Measurements from ENCODE around the gene IKZF4.
A peak's percentile ranks its signal among the peaks of the same experiment; 100 is the strongest.
"Not testable (repeated sequence)": the region's sequence is repeated elsewhere in the genome, so short reads cannot be mapped to it uniquely, and the experiment has no call there.

The IKZF4 gene

GRCh38 chr12:56038022-56038655, 17.3 kb downstream of the IKZF4 start:
- H3K27me3 Mint-ChIP-seq (ENCODE audit: low read depth) = no peaks in the 10 kb centered on the region
- no peak for DNase-seq (ENCODE audit: low spot score)
- H3K4me3 Mint-ChIP-seq = no peak overlapping the region
- peaks cover 25% of the 10 kb centered on the region for H3K4me1 Mint-ChIP-seq (ENCODE audit: low read depth)
- no peaks in the 10 kb centered on the region for H3K9me3 Mint-ChIP-seq
- H3K27ac Mint-ChIP-seq = no peak overlapping the region
- H3K36me3 Mint-ChIP-seq (ENCODE audit: low read depth) = peaks cover 36% of the 10 kb centered on the region

GRCh38 chr12:56040151-56040550, 19.3 kb downstream of the IKZF4 start:
- Mint-ChIP-seq H3K27ac (peak overlapping the region; percentile 32), H3K4me3 (peak overlapping the region; percentile 96), H3K9me3 (no peaks in the 10 kb centered on the region), H3K4me1 (ENCODE audit: low read depth) (peaks cover 31% of the 10 kb centered on the region), H3K36me3 (ENCODE audit: low read depth) (peaks cover 42% of the 10 kb centered on the region), H3K27me3 (ENCODE audit: low read depth) (no peaks in the 10 kb centered on the region)
- DNase-seq (ENCODE audit: low spot score) = peak; percentile 32

GRCh38 chr12:56040963-56041551, 20.2 kb downstream of the IKZF4 start:
- DNase-seq (ENCODE audit: low spot score) = no peak
- Mint-ChIP-seq H3K36me3 (ENCODE audit: low read depth) (peaks cover 36% of the 10 kb centered on the region), H3K4me3 (peak overlapping the region; percentile 96), H3K27ac (peak overlapping the region; percentile 97), H3K4me1 (ENCODE audit: low read depth) (peaks cover 31% of the 10 kb centered on the region), H3K27me3 (ENCODE audit: low read depth) (no peaks in the 10 kb centered on the region), H3K9me3 (no peaks in the 10 kb centered on the region)

GRCh38 chr12:56041552-56042429, 20.9 kb downstream of the IKZF4 start, which contains the start of gene RPS26:
Gene RPS26 (plus strand): TSS chr12:56041918. CDS start chr12:56042167, 249 bp downstream.
- peak; percentile 94 for DNase-seq (ENCODE audit: low spot score)
- no peaks in the 10 kb centered on the region for H3K9me3 Mint-ChIP-seq
- H3K4me1 Mint-ChIP-seq (ENCODE audit: low read depth) = peaks cover 34% of the 10 kb centered on the region
- H3K4me3 Mint-ChIP-seq = peak within 1 kb of the TSS; percentile 96
- no peaks in the 10 kb centered on the region for H3K27me3 Mint-ChIP-seq (ENCODE audit: low read depth)
- H3K27ac Mint-ChIP-seq = peak within 1 kb of the TSS; percentile 97
- peaks cover 38% of the 10 kb centered on the region for H3K36me3 Mint-ChIP-seq (ENCODE audit: low read depth)

GRCh38 chr12:56042430-56042813, 21.6 kb downstream of the IKZF4 start:
- peak overlapping the region; percentile 96 for H3K4me3 Mint-ChIP-seq
- H3K27ac Mint-ChIP-seq = peak overlapping the region; percentile 97
- H3K4me1 Mint-ChIP-seq (ENCODE audit: low read depth) = peaks cover 35% of the 10 kb centered on the region
- not testable (repeated sequence) for DNase-seq (ENCODE audit: low spot score); H3K9me3 Mint-ChIP-seq; H3K27me3 Mint-ChIP-seq (ENCODE audit: low read depth)
- H3K36me3 Mint-ChIP-seq (ENCODE audit: low read depth) = peaks cover 38% of the 10 kb centered on the region

GRCh38 chr12:56042843-56043242, 22.0 kb downstream of the IKZF4 start:
- no peaks in the 10 kb centered on the region for H3K9me3 Mint-ChIP-seq
- peaks cover 31% of the 10 kb centered on the region for H3K4me1 Mint-ChIP-seq (ENCODE audit: low read depth)
- peak overlapping the region; percentile 97 for H3K27ac Mint-ChIP-seq
- H3K4me3 Mint-ChIP-seq = peak overlapping the region; percentile 96
- no peaks in the 10 kb centered on the region for H3K27me3 Mint-ChIP-seq (ENCODE audit: low read depth)
- no peak for DNase-seq (ENCODE audit: low spot score)
- peaks cover 38% of the 10 kb centered on the region for H3K36me3 Mint-ChIP-seq (ENCODE audit: low read depth)

- H3K4me1 Mint-ChIP-seq (ENCODE audit: low read depth) = peaks cover 18% of the 10 kb centered on the region
- DNase-seq (ENCODE audit: low spot score) = no peak
- no peak overlapping the region for H3K4me3 Mint-ChIP-seq
- no peaks in the 10 kb centered on the region for H3K27me3 Mint-ChIP-seq (ENCODE audit: low read depth)
- H3K9me3 Mint-ChIP-seq = no peaks in the 10 kb centered on the region
- H3K36me3 Mint-ChIP-seq (ENCODE audit: low read depth) = peaks cover 34% of the 10 kb centered on the region
- H3K27ac Mint-ChIP-seq = peak overlapping the region; percentile 53
Measured at GRCh38 chr12:56046027-56046780, 25.4 kb downstream of the IKZF4 start.

GRCh38 chr12:56053407-56053893, 32.6 kb downstream of the IKZF4 start:
- Mint-ChIP-seq H3K27ac (no peak overlapping the region), H3K4me3 (no peak overlapping the region), H3K27me3 (ENCODE audit: low read depth) (peaks cover 4% of the 10 kb centered on the region), H3K9me3 (peaks cover 4% of the 10 kb centered on the region), H3K36me3 (ENCODE audit: low read depth) (no peaks in the 10 kb centered on the region), H3K4me1 (ENCODE audit: low read depth) (peaks cover 5% of the 10 kb centered on the region)
- DNase-seq (ENCODE audit: low spot score) = no peak

GRCh38 chr12:56059964-56060363, 39.1 kb downstream of the IKZF4 start:
- H3K9me3 Mint-ChIP-seq; H3K36me3 Mint-ChIP-seq (ENCODE audit: low read depth); H3K4me3 Mint-ChIP-seq; H3K27ac Mint-ChIP-seq; DNase-seq (ENCODE audit: low spot score); H3K4me1 Mint-ChIP-seq (ENCODE audit: low read depth): not testable (repeated sequence)
- peaks cover 19% of the 10 kb centered on the region for H3K27me3 Mint-ChIP-seq (ENCODE audit: low read depth)

- no peak overlapping the region for H3K4me3 Mint-ChIP-seq
- H3K4me1 Mint-ChIP-seq (ENCODE audit: low read depth) = no peaks in the 10 kb centered on the region
- no peaks in the 10 kb centered on the region for H3K36me3 Mint-ChIP-seq (ENCODE audit: low read depth)
- peaks cover 19% of the 10 kb centered on the region for H3K27me3 Mint-ChIP-seq (ENCODE audit: low read depth)
- peaks cover 4% of the 10 kb centered on the region for H3K9me3 Mint-ChIP-seq
- DNase-seq (ENCODE audit: low spot score) = no peak
- no peak overlapping the region for H3K27ac Mint-ChIP-seq
Measured at GRCh38 chr12:56061982-56062381, 41.1 kb downstream of the IKZF4 start.

- Mint-ChIP-seq H3K4me3 (no peak overlapping the region), H3K27me3 (ENCODE audit: low read depth) (peaks cover 19% of the 10 kb centered on the region), H3K4me1 (ENCODE audit: low read depth) (no peaks in the 10 kb centered on the region), H3K27ac (no peak overlapping the region), H3K36me3 (ENCODE audit: low read depth) (no peaks in the 10 kb centered on the region), H3K9me3 (peaks cover 4% of the 10 kb centered on the region)
- no peak for DNase-seq (ENCODE audit: low spot score)
Measured at GRCh38 chr12:56062996-56063395, 42.2 kb downstream of the IKZF4 start.

- Mint-ChIP-seq H3K4me1 (ENCODE audit: low read depth) (peaks cover 4% of the 10 kb centered on the region), H3K27ac (no peak overlapping the region), H3K4me3 (no peak overlapping the region), H3K9me3 (no peaks in the 10 kb centered on the region), H3K36me3 (ENCODE audit: low read depth) (no peaks in the 10 kb centered on the region), H3K27me3 (ENCODE audit: low read depth) (peaks cover 3% of the 10 kb centered on the region)
- no peak for DNase-seq (ENCODE audit: low spot score)
Measured at GRCh38 chr12:56071648-56072047, 50.8 kb downstream of the IKZF4 start.

GRCh38 chr12:56074396-56074795, 53.6 kb downstream of the IKZF4 start:
- H3K4me1 Mint-ChIP-seq (ENCODE audit: low read depth) = peaks cover 7% of the 10 kb centered on the region
- H3K27ac Mint-ChIP-seq = no peak overlapping the region
- DNase-seq (ENCODE audit: low spot score) = no peak
- H3K27me3 Mint-ChIP-seq (ENCODE audit: low read depth) = peaks cover 10% of the 10 kb centered on the region
- H3K4me3 Mint-ChIP-seq = no peak overlapping the region
- no peaks in the 10 kb centered on the region for H3K9me3 Mint-ChIP-seq
- H3K36me3 Mint-ChIP-seq (ENCODE audit: low read depth) = no peaks in the 10 kb centered on the region
